GM23338 (cell line): Measurements from ENCODE around the gene PCSK1. TPM values are rescaled to one million over a fixed set of nuclear protein-coding genes. Genes with fewer than 3 reads are reported as not detected.

Experiments
- ATAC-seq: fragments of 200-7000 bp; cut with Tn5 transposase; 3 replicates; pipeline ENCODE4 v1.9.1; 2020
- DNase-seq: peaks from one replicate; pipeline ENCODE4 v3.0.0-alpha.2; 2015; ENCODE audit warnings: low spot score
- H2AFZ ChIP-seq: fragments of 200-600 bp; sonication (generic); 2 replicates; pipeline ENCODE4 v1.8.0; 2016; ENCODE audit warnings: antibody characterized with exemption, mild to moderate bottlenecking, moderate library complexity
- H3F3A ChIP-seq: fragments of 200-600 bp; sonication (generic); replicated peaks from 2 replicates; pipeline ENCODE4 v1.8.0; 2017; ENCODE audit warnings: antibody characterized with exemption, mixed run types, low read depth
- H3K27ac ChIP-seq: fragments of 200-600 bp; sonication (generic); 2 replicates; pipeline ENCODE4 v1.6.1; 2016; ENCODE audit warnings: low read depth
- H3K27me3 ChIP-seq: fragments of 200-600 bp; sonication (generic); 2 replicates; pipeline ENCODE4 v1.8.0; 2016; ENCODE audit warnings: mild to moderate bottlenecking, mixed run types, moderate library complexity; ENCODE audit not compliant: insufficient read depth
- H3K36me3 ChIP-seq: fragments of 200-600 bp; sonication (generic); 2 replicates; pipeline ENCODE4 v1.8.0; 2016; ENCODE audit warnings: mild to moderate bottlenecking; ENCODE audit not compliant: insufficient read depth
- H3K4me1 ChIP-seq: fragments of 200-600 bp; sonication (generic); 2 replicates; pipeline ENCODE4 v1.8.0; 2016; ENCODE audit warnings: mild to moderate bottlenecking, moderate library complexity; ENCODE audit not compliant: insufficient read depth
- H3K4me2 ChIP-seq: fragments of 200-600 bp; sonication (generic); 2 replicates; pipeline ENCODE4 v1.7.1; 2017; ENCODE audit warnings: mixed run types
- H3K4me3 ChIP-seq: fragments of 200-600 bp; sonication (generic); 2 replicates; pipeline ENCODE4 v1.6.1; 2016; ENCODE audit warnings: mixed run types
- H3K79me2 ChIP-seq: fragments of 200-600 bp; sonication (generic); replicated peaks from 2 replicates; pipeline ENCODE4 v1.8.0; 2017; ENCODE audit warnings: mild to moderate bottlenecking; ENCODE audit not compliant: insufficient read depth
- H3K9me2 ChIP-seq: fragments of 200-600 bp; sonication (generic); 2 replicates; pipeline ENCODE4 v1.8.0; 2017; ENCODE audit not compliant: insufficient read depth
- H4K20me1 ChIP-seq: fragments of 200-600 bp; sonication (generic); replicated peaks from 2 replicates; pipeline ENCODE4 v1.8.0; 2017; ENCODE audit warnings: mild to moderate bottlenecking; ENCODE audit not compliant: insufficient read depth
- H3K27ac Mint-ChIP-seq: 2 replicates; pipeline ENCODE4 v1.8.0; 2020; ENCODE audit warnings: inconsistent platforms, mild to moderate bottlenecking, moderate library complexity, mixed read lengths
- H3K27me3 Mint-ChIP-seq: 3 replicates; pipeline ENCODE4 v1.8.0; 2022; ENCODE audit warnings: low read depth, mild to moderate bottlenecking, moderate library complexity, mixed read lengths, inconsistent platforms; ENCODE audit not compliant: insufficient read depth, poor library complexity
- H3K36me3 Mint-ChIP-seq: 3 replicates; pipeline ENCODE4 v1.8.0; 2021; ENCODE audit warnings: low read depth, mild to moderate bottlenecking, inconsistent platforms, moderate library complexity, mixed read lengths
- H3K4me1 Mint-ChIP-seq: 3 replicates; pipeline ENCODE4 v1.8.0; 2020; ENCODE audit warnings: mild to moderate bottlenecking, inconsistent platforms, mixed read lengths
- H3K4me3 Mint-ChIP-seq: 3 replicates; pipeline ENCODE4 v1.8.0; 2021; ENCODE audit warnings: moderate library complexity, mild to moderate bottlenecking, inconsistent platforms, mixed read lengths
- H3K9me3 Mint-ChIP-seq: 3 replicates; pipeline ENCODE4 v1.8.0; 2020; ENCODE audit warnings: moderate library complexity, mild to moderate bottlenecking, inconsistent platforms, mixed read lengths
- STAT1 ChIP-seq: IDR thresholded peaks from one replicate; pipeline ENCODE4 v1.6.1; 2016; ENCODE audit warnings: antibody characterized with exemption; ENCODE audit not compliant: unreplicated experiment
- ZNF114 ChIP-seq: fragments of 250-450 bp; sonication (Bioruptor Pico); IDR thresholded peaks from 2 replicates; pipeline ENCODE4 v1.5.0; 2020; ENCODE audit warnings: mild to moderate bottlenecking, moderate library complexity
- ZNF331 ChIP-seq: fragments of 250-450 bp; sonication (Bioruptor Pico); IDR thresholded peaks from 2 replicates; pipeline ENCODE4 v1.5.0; 2020; ENCODE audit warnings: low read depth, mild to moderate bottlenecking, moderate library complexity
- polyA plus RNA-seq: library from polyadenylated mRNA; unstranded; fragments of >200 nt; fragmentation: Nextera tagmentation; extraction: Ambion mirVana; gene quantifications from 2 replicates; pipeline ENCODE4 v1.2.1, GENCODE V29; 2016
- total RNA-seq: library from RNA; depleted of rRNA; stranded (reverse); fragments of >200 nt; shearing (Covaris generic); gene quantifications from 2 replicates; pipeline ENCODE4 v1.2.3, GENCODE V29; 2014
- TF ChIP-seq, protein P1 (sequence below): fragments of 250-450 bp; sonication (Bioruptor Pico); IDR thresholded peaks from 2 replicates; pipeline ENCODE4 v1.5.0; 2020; ENCODE audit warnings: mild to moderate bottlenecking, moderate library complexity
- TF ChIP-seq, protein P2 (sequence below), 2 experiments: fragments of 200-600 bp in 1 of 2; sonication (generic) in 1 of 2; conservative IDR thresholded peaks; 2 replicates each; pipeline versions ENCODE4 v1.5.1 to v1.6.1; 2016 to 2017; ENCODE audit warnings: antibody characterized with exemption in 2 of 2, low read depth in 2 of 2, mild to moderate bottlenecking in 2 of 2, moderate library complexity in 1 of 2

PCSK1 gene
- total and polyA plus RNA-seq, 2 experiments from 2014 or later = 2.3 to 2.7 TPM

DNA sequence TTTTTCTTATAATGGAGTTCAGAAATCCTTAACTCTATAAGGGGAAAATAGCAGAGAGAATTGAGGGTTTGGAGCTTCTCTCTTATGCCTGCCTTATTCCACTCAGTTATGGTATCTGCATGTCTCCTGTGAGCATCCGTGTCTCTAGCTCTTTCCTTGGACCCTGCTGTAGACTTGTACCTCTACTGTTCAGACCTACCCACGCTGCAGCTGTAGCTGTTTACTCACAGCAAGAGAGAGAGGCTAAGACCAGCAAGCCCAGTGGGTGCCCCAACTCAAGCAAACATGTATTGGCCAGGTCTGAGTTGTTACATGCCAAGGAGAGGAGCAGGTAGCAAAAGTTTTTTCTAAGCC is 7.1 kb upstream of the PCSK1 start:
- no peak overlapping the region for H3K27ac ChIP-seq
- peaks cover 4% of the 10 kb centered on the region for H3K27me3 Mint-ChIP-seq
- peaks cover 36% of the 10 kb centered on the region for H3K4me1 Mint-ChIP-seq
- no peaks in the 10 kb centered on the region for H3K36me3 Mint-ChIP-seq
- peaks cover 52% of the 10 kb centered on the region for H3K4me1 ChIP-seq
- H3K9me3 Mint-ChIP-seq = no peaks in the 10 kb centered on the region
- H3K36me3 ChIP-seq = no peaks in the 10 kb centered on the region
- H3K27me3 ChIP-seq = peaks cover 9% of the 10 kb centered on the region
- H3K4me3 Mint-ChIP-seq = no peak overlapping the region
- no peaks in the 10 kb centered on the region for H4K20me1 ChIP-seq
- H2AFZ ChIP-seq = no peak overlapping the region
- no peaks in the 10 kb centered on the region for H3K9me2 ChIP-seq
- no peak overlapping the region for H3K4me3 ChIP-seq
- no peak overlapping the region for H3K27ac Mint-ChIP-seq
- TF ChIP-seq ZNF114 (no peak), STAT1 (no peak), ZNF331 (CRISPR knock-in tag) (no peak)
- TF ChIP-seq, protein P1, sequence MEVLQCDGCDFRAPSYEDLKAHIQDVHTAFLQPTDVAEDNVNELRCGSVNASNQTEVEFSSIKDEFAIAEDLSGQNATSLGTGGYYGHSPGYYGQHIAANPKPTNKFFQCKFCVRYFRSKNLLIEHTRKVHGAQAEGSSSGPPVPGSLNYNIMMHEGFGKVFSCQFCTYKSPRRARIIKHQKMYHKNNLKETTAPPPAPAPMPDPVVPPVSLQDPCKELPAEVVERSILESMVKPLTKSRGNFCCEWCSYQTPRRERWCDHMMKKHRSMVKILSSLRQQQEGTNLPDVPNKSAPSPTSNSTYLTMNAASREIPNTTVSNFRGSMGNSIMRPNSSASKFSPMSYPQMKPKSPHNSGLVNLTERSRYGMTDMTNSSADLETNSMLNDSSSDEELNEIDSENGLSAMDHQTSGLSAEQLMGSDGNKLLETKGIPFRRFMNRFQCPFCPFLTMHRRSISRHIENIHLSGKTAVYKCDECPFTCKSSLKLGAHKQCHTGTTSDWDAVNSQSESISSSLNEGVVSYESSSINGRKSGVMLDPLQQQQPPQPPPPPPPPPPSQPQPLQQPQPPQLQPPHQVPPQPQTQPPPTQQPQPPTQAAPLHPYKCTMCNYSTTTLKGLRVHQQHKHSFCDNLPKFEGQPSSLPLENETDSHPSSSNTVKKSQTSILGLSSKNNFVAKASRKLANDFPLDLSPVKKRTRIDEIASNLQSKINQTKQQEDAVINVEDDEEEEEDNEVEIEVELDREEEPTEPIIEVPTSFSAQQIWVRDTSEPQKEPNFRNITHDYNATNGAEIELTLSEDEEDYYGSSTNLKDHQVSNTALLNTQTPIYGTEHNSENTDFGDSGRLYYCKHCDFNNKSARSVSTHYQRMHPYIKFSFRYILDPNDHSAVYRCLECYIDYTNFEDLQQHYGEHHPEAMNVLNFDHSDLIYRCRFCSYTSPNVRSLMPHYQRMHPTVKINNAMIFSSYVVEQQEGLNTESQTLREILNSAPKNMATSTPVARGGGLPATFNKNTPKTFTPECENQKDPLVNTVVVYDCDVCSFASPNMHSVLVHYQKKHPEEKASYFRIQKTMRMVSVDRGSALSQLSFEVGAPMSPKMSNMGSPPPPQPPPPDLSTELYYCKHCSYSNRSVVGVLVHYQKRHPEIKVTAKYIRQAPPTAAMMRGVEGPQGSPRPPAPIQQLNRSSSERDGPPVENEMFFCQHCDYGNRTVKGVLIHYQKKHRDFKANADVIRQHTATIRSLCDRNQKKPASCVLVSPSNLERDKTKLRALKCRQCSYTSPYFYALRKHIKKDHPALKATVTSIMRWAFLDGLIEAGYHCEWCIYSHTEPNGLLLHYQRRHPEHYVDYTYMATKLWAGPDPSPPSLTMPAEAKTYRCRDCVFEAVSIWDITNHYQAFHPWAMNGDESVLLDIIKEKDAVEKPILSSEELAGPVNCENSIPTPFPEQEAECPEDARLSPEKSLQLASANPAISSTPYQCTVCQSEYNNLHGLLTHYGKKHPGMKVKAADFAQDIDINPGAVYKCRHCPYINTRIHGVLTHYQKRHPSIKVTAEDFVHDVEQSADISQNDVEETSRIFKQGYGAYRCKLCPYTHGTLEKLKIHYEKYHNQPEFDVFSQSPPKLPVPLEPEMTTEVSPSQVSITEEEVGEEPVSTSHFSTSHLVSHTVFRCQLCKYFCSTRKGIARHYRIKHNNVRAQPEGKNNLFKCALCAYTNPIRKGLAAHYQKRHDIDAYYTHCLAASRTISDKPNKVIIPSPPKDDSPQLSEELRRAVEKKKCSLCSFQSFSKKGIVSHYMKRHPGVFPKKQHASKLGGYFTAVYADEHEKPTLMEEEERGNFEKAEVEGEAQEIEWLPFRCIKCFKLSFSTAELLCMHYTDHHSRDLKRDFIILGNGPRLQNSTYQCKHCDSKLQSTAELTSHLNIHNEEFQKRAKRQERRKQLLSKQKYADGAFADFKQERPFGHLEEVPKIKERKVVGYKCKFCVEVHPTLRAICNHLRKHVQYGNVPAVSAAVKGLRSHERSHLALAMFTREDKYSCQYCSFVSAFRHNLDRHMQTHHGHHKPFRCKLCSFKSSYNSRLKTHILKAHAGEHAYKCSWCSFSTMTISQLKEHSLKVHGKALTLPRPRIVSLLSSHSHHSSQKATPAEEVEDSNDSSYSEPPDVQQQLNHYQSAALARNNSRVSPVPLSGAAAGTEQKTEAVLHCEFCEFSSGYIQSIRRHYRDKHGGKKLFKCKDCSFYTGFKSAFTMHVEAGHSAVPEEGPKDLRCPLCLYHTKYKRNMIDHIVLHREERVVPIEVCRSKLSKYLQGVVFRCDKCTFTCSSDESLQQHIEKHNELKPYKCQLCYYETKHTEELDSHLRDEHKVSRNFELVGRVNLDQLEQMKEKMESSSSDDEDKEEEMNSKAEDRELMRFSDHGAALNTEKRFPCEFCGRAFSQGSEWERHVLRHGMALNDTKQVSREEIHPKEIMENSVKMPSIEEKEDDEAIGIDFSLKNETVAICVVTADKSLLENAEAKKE (CRISPR knock-in tag) = no peak
- TF ChIP-seq, protein P2, sequence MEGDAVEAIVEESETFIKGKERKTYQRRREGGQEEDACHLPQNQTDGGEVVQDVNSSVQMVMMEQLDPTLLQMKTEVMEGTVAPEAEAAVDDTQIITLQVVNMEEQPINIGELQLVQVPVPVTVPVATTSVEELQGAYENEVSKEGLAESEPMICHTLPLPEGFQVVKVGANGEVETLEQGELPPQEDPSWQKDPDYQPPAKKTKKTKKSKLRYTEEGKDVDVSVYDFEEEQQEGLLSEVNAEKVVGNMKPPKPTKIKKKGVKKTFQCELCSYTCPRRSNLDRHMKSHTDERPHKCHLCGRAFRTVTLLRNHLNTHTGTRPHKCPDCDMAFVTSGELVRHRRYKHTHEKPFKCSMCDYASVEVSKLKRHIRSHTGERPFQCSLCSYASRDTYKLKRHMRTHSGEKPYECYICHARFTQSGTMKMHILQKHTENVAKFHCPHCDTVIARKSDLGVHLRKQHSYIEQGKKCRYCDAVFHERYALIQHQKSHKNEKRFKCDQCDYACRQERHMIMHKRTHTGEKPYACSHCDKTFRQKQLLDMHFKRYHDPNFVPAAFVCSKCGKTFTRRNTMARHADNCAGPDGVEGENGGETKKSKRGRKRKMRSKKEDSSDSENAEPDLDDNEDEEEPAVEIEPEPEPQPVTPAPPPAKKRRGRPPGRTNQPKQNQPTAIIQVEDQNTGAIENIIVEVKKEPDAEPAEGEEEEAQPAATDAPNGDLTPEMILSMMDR (conservative IDR thresholded peaks at IDR 0.05; ENCODE audit: low read depth in 2 of 2) = no peak
- H3F3A ChIP-seq = no peaks in the 10 kb centered on the region
- DNase-seq = no peak
- no peaks in the 10 kb centered on the region for H3K79me2 ChIP-seq
- no peak for ATAC-seq
- H3K4me2 ChIP-seq = no peak overlapping the region
